GM10847 (cell line): ENCODE data around the gene KIF22.

ENCODE experiments used
- POLR2A ChIP-seq: IDR thresholded peaks from 2 replicates; pipeline ENCODE4 v1.6.1; 2011; ENCODE audit not compliant: insufficient read length; ENCODE audit errors: extremely low read depth

The KIF22 gene

DNA sequence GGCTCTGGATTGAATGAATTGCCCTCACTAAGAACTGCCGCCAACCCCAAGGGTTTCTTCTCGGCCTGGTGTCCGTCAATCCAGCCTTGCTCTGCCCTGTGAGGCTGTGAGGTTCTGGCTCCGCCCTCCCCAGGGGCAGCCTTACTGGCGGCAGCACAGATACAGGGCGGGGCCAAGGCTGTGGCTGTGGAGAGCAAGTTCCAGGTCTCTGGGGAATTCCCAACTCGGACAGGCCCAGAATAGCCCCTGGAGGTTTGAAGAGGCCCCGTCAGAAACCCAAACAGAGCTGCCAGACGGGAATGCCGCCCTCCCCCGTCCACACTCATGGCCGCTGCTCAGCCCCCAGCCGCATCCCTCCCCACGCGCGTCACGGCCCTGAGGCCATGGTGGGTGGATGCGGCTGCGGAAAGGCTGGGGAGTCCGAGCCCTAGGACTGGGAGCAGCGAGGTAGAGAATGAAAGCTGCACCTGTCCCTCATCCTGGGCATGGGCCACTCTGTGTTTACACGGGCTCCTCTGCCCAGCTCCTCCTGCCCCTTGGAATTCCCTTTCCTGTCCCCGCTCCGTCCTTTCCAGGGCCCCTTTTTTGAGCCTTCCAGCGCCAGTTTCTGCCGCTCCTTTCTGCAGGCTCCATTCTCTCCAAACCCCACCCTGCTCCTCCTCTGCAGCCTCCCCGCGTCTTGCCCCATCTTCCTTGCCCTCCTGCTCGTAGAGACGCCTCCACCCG lies 20.8 kb downstream of the KIF22 start:
- peak; percentile 18 for TF ChIP-seq POLR2A

DNA sequence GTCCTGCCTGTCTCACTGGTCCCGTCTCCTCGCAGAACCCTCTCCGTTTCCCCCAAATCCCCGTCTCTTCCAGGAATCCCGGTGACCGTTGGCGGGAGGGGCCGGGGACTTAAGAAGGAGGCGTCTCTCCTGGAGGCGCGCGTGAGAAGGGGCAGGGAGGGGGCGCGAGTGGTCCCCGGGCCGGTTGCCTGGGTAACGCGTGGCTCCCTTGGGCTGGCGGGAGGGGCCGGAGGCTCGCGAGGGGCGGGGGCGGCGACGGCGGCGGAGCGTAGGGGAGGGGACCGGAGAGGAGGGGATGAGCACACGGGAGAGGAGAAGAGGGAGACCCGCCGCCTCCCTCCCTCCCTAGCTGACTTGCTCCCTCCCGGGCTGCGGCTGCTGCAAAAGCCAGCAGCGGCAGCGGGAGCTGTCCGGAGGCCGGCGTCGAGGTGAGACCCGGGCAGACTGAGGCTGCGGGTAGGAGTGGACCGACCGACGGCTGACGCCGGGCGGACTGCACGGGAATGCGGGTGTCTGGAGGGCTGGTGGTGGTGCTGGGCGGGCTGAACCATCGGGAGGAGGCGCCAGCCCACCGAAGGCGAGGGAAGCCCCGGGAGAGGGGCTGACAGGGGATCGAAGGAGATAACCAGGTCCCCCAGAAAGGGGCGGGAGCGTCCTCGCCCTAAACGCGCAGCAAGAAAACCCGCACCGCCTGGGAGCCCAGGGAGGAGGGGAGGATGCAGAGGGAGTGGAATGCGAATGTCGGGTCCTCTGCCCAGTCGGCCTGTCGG lies 21.5 kb downstream of the KIF22 start, which contains the start of gene PRRT2:
PRRT2 (plus strand) TSS at position 298 of the 770 bp plus-strand sequence. CDS start 862 bp downstream, outside the sequence.
- TF ChIP-seq POLR2A: no peak

DNA sequence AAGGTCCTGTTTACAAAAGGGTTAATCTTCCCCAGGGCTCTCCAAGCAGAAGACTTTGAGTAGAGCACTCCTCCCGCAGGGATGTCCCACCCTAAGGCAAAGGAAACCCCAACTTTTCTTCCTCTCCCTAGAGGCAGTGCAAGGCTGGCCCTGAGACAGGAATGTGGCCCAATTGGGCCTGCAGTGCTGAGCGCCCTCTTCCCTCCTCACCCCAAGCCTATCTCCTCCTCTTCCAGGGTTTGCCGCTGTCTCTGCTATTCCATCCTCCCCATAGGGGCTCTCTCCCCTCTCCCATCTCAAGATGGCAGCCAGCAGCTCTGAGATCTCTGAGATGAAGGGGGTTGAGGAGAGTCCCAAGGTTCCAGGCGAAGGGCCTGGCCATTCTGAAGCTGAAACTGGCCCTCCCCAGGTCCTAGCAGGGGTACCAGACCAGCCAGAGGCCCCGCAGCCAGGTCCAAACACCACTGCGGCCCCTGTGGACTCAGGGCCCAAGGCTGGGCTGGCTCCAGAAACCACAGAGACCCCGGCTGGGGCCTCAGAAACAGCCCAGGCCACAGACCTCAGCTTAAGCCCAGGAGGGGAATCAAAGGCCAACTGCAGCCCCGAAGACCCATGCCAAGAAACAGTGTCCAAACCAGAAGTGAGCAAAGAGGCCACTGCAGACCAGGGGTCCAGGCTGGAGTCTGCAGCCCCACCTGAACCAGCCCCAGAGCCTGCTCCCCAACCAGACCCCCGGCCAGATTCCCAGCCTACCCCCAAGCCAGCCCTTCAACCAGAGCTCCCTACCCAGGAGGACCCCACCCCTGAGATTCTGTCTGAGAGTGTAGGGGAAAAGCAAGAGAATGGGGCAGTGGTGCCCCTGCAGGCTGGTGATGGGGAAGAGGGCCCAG lies 22.4 kb downstream of the KIF22 start:
- TF ChIP-seq POLR2A: no peak

DNA sequence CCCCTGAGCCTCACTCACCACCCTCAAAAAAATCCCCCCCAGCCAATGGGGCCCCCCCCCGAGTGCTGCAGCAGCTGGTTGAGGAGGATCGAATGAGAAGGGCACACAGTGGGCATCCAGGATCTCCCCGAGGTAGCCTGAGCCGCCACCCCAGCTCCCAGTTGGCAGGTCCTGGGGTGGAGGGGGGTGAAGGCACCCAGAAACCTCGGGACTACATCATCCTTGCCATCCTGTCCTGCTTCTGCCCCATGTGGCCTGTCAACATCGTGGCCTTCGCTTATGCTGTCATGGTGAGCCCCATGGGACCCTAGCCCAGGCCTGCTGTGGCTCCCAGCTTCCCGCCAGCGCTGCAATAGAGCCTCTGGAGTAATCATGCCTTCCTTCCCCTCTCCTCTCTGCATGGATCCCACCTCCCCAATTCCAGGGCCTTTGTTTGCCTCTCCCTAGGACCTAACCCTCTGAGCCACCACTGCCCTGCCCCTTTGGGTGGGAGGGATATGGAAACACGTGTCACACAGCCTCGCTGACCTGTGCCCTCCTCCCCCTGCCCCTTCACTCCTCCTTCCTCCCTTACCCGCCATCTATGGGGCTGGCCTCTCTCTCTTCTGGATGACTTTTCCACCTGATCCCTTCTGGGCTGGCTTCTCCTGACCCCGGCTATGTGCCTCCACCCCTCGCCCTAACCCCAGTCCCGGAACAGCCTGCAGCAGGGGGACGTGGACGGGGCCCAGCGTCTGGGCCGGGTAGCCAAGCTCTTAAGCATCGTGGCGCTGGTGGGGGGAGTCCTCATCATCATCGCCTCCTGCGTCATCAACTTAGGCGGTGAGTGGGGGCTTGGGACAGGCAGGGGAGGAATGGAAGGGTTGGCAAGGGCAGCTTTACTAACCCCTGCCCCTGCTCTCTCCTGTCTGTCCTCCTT lies 23.4 kb downstream of the KIF22 start:
- TF ChIP-seq POLR2A: no peak

DNA sequence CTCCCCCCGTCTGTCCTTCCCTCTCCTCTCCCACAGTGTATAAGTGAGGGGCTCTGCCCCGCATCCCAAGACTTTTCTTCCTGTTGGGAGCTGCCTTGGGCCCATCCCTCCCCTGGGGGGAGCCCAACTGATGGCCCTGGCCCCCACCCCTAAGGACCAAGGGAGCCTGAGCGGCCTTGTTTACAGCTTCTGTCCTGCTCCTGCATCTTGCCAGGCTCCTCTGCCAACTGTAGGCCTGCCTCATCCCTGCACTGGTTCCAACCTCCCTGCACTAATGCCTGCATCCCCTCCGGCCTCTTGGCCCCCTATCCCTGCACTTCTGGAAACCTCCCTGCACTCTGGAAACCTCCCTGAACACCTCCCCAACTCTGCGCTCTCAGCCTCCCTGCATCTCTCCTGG lies 24.0 kb downstream of the KIF22 start:
- no peak for TF ChIP-seq POLR2A

DNA sequence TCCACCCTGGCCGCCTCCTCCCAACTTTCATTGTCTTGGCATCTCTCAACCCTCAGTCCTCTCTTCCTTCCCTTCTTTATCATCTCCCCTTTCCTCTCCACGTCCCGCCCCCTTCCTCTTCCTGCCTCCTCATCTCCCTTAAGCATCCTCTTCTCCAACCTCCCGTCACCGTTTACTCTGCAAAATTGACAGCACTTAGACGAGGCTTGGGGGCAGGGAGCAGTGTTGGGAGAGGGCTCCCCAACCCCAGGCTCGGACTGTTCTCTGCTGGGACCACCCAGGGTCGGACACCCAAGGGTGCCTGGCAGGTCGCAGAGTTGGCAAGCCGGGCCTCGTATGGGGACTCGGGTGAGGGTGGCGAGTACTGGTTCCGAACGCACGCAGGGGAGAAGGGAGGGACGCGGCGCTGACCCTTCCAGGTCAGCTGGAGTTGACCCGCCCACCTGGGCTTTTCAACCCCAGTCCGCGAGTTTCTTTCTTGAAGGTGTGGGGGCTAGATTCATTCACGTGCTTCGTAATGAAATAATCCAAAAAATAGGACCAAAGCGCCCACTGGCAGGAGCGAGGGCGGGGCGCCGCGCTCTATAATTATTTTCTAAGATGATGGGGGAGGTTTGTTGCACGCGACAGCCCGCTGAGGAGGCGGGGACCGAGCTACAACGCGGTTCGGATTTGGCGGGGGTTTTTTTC lies 24.6 kb downstream of the KIF22 start:
- TF ChIP-seq POLR2A: no peak

DNA sequence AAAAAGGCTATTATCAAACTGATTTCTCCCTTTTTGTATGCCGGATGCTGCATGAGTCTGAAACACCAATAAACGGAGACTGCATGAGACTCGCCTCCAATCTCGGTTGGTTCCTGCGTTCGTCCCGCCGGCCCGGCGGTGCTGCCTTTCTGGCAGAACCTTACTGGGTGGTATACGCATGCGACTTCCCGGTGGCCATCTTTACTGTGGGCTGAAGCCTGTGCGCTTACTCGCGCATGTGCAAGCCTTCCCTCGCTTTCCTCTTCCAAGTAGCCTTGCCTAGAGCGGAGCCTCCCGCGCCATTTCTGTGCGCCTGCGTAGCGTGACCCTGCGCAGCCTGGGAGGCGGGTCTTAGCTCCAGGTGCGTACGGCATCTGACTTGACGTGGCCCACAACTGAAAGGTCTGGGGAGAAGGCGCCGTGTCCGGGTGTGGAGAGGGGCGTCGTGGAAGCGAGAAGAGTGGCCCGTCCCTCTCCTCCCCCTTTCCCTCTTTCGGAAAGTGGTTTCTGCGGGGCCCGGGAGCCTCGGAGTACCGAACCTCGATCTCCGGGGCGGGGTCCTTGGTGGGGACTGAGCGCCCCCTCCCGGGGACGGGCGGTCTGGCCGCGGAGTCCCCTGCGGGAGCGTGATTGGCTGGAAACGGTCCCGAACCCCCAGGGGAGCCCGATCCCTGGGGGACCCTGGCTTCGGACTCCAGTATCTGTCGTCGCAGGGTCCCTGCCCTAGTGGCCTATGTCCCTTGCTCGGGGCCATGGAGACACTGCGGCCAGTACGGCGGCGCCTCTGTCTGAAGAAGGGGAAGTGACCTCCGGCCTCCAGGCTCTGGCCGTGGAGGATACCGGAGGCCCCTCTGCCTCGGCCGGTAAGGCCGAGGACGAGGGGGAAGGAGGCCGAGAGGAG lies 25.5 kb downstream of the KIF22 start, which contains the start of gene PAGR1:
PAGR1 (plus strand) TSS at position 360 of the 901 bp plus-strand sequence; CDS start at position 734, 374 bp downstream.
- TF ChIP-seq POLR2A: peak; percentile 88

- TF ChIP-seq POLR2A: no peak
Observed at GRCh38 chr16:29816694-29817441, 26.3 kb downstream of the KIF22 start.

DNA sequence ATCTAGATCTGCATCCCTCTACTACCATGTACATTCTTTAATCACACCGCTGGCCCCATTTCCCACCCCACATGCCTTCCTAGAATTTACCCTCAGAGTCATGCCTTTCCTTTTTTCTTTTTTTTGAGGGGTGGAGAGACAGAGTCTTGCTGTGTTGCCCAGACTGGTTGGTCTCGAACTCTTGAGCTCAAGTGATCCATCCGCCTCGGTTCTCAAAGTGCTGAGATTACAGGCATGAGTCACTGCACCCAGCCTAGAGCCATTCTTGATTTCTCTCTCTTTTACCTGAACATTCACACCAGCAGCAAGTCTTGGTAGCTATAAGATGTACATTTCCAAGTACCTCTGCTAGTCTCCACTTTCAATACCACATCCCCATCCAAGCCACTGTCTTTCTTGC lies 27.5 kb downstream of the KIF22 start:
- TF ChIP-seq POLR2A: no peak

GRCh38 chr16:29819506-29819905 lies 29.0 kb downstream of the KIF22 start:
- no peak for TF ChIP-seq POLR2A

DNA sequence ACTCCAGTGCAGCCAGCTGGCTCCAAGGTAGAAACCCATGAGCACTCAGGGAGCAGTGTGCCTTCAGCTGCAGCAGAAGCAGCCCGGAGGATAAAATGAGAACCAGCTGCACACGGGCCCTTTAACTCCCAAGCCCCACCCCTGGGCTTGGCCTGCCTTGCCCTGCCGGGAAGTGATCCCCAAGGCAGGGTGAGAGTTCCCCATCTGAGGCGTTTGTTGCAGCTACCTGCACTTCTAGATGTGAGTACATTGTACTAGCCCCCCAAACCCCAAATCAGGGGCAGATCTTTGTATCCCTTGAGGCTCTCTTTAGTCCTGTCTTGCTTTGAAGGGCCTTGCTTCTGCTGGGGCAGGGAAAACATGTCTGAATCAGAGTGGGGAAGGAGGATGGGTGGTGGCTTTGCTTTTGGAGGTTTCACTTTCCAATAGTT lies 29.7 kb downstream of the KIF22 start, which contains the start of gene MVP:
MVP (plus strand) TSS at position 192 of the 431 bp plus-strand sequence. CDS start 10,088 bp downstream, outside the sequence.
- no peak for TF ChIP-seq POLR2A
